BE2C (cell line): ENCODE measurements around the gene NSUN3.
A peak's percentile ranks its signal among the peaks of the same experiment; 100 is the strongest.
"Not testable (repeated sequence)": the region's sequence is repeated elsewhere in the genome, so short reads cannot be mapped to it uniquely, and the experiment has no call there.

Experiments used
- DNase-seq: peaks from one replicate; pipeline ENCODE4 v3.0.0-alpha.2; 2020
- H3K27me3 ChIP-seq: fragments of 250-450 bp; sonication (Bioruptor Pico); 2 replicates; pipeline ENCODE4 v1.5.1; 2020; ENCODE audit warnings: mild to moderate bottlenecking
- H3K36me3 ChIP-seq: fragments of 250-450 bp; sonication (Bioruptor Pico); 2 replicates; pipeline ENCODE4 v1.5.1; 2020; ENCODE audit warnings: mild to moderate bottlenecking
- H3K4me1 ChIP-seq: fragments of 250-450 bp; sonication (Bioruptor Pico); 2 replicates; pipeline ENCODE4 v1.5.1; 2020
- H3K4me3 ChIP-seq: 2 replicates; pipeline ENCODE4 v1.5.1; 2011; ENCODE audit warnings: low read depth, low read length
- H3K9me3 ChIP-seq: fragments of 250-450 bp; sonication (Bioruptor Pico); 2 replicates; pipeline ENCODE4 v1.5.1; 2020
- TF ChIP-seq, protein P1 (sequence below): IDR thresholded peaks from 2 replicates; pipeline ENCODE4 v1.5.1; 2012; ENCODE audit warnings: mild to moderate bottlenecking, low read depth, low read length

The NSUN3 gene

DNA sequence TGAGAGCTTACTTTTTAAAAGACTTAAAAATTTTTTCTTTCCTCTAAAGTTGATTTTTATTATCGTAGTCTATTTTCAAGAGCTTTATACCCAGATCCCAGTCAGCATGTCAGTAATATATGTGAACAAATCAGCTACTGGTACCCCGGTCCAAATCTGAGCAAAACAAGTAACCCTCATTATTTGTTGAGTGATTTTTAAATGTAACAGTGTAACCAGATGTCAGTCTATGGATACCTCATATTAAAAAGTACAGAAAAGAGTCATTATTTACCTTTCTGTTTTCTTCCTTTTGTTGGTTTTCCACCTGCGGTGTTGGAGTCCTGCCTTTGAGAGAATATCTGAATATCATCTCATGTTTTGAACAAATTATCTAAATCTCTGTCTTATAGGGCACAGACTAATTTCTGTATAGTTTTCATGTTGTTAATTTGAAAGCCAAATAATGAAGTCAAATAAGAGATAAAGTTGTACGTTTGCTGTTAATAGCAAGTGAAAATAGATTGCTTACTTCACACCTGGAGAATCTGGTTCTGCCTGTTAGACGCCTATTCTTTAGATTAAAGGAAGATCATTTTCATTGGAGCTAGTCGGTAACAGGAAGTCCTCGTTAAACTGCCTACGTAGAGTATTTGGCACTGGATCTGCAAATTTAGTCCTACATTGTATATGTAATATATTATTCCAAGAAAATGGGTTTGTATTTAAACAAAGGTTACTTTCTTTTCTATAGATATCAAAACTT lies 34.6 kb upstream of the NSUN3 start, which contains the start of gene STX19:
Gene STX19 (minus strand): TSS at position 505 of the 745 bp plus-strand sequence. CDS start 13,328 bp downstream, outside the sequence.
- H3K27me3 ChIP-seq: no peaks in the 10 kb centered on the region
- no peaks in the 10 kb centered on the region for H3K9me3 ChIP-seq
- TF ChIP-seq, protein P1, sequence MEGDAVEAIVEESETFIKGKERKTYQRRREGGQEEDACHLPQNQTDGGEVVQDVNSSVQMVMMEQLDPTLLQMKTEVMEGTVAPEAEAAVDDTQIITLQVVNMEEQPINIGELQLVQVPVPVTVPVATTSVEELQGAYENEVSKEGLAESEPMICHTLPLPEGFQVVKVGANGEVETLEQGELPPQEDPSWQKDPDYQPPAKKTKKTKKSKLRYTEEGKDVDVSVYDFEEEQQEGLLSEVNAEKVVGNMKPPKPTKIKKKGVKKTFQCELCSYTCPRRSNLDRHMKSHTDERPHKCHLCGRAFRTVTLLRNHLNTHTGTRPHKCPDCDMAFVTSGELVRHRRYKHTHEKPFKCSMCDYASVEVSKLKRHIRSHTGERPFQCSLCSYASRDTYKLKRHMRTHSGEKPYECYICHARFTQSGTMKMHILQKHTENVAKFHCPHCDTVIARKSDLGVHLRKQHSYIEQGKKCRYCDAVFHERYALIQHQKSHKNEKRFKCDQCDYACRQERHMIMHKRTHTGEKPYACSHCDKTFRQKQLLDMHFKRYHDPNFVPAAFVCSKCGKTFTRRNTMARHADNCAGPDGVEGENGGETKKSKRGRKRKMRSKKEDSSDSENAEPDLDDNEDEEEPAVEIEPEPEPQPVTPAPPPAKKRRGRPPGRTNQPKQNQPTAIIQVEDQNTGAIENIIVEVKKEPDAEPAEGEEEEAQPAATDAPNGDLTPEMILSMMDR: no peak
- no peaks in the 10 kb centered on the region for H3K36me3 ChIP-seq
- H3K4me1 ChIP-seq: no peaks in the 10 kb centered on the region
- H3K4me3 ChIP-seq: no peak within 1 kb of the TSS
- no peak for DNase-seq

DNA sequence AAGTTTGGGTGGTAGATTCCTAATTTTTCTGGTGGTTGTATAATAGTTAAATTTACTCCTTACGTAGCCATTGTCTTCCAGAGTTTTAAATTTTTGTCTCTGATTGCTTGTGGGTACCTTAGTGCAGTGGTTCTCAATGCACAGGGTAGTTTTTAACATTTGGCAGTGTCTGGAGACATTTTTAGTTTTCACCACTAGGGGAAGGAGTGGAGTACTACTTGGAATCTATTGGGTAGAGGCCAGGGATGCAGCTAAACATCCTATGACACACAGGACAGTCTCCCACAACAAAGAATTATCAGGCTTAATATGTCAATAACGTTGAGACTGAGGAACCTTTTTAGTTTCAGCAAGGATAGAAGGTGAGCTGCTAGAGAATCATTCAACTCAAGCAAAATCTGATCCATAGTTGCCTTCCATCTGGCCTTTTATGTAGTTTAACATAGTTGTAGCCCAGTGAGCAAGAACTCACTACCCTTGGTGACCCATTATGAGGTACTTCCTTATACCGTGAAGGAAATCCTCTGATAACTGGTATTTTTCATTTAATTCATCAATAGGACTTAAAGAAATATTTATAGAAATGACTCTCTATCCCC lies 25.9 kb upstream of the NSUN3 start:
- Histone ChIP-seq H3K9me3 (no peaks in the 10 kb centered on the region), H3K36me3 (no peaks in the 10 kb centered on the region; the same call in 1 of the 2 replicates), H3K4me1 (no peaks in the 10 kb centered on the region), H3K4me3 (no peak overlapping the region), H3K27me3 (no peaks in the 10 kb centered on the region)
- TF ChIP-seq, protein P1: peak; percentile 74
- peak; percentile 15 for DNase-seq

DNA sequence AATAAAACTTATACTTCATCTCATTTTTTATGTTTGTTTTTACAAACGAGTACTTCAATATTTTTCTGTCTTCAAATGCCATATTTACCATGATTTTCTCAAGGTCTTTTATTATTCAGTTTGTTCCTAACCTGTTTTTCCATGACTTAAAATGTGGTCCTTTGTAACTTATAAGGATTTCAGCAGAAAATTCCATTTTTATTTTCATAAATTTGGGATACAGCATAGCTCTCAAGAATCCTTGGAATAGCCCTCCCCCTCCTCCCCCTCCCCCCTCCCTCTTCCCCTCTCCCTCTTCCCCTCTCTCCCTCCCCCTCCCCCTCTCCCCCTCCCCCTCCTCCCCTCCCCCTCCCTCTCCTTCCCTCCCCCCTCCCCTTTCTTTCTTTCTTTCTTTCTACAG lies 19.6 kb upstream of the NSUN3 start:
- Histone ChIP-seq H3K4me1 (no peaks in the 10 kb centered on the region), H3K9me3 (no peaks in the 10 kb centered on the region), H3K27me3 (no peaks in the 10 kb centered on the region), H3K36me3 (no peaks in the 10 kb centered on the region), H3K4me3 (no peak overlapping the region)
- DNase-seq: no peak
- TF ChIP-seq, protein P1: no peak

DNA sequence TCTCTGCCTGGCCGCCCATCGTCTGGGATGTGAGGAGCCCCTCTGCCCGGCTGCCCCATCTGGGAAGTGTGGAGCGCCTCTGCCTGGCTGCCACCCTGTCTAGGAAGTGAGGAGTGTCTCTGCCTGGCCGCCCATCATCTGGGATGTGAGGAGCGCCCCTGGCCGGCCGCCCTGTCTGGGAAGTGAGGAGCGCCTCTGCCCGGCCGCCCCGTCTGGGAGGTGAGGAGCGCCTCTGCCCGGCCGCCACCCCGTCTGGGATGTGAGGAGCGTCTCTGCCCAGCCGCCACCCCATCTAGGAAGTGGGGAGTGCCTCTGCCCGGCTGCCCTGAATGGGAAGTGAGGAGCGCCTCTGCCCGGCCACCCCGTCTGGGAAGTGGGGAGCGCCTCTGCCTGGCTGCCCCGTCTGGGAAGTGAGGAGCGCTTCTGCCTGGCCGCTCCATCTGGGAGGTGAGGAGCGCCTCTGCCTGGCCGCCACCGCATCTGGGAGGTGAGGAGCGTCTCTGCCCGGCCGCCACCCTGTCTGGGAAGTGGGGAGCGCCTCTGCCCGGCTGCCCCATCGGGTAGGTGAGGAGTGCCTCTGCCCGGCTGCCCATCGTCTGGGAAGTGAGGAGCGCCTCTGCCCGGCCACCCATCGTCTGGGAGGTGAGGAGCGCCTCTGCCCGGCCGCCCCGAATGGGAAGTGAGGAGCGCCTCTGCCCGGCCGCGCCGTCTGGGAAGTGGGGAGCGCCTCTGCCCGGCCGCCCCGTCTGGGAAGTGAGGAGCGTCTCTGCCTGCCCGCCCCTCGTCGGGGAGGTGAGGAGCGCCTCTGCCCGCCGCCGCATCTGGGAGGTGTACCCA lies 18.5 kb upstream of the NSUN3 start:
- not testable (repeated sequence) for H3K4me3 ChIP-seq, H3K27me3 ChIP-seq, DNase-seq, H3K36me3 ChIP-seq, H3K9me3 ChIP-seq, H3K4me1 ChIP-seq

DNA sequence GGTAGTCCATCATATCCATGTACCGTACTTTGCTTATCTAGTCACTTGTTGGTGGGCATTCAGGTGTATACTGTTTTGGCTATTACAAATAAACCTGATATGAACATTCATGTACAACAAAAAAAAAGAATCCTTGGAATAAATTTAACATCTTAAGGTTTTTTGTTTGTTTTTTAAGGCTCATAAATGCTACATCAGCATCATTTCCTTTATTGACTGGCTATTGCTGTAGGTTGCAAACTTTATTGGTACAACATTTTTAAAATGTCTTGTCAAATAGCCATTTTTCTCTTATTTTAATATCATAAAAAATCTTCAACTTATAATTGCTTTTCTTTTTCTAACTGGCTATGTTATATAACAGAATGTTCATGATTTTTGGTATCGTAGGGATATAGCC lies 16.3 kb upstream of the NSUN3 start:
- TF ChIP-seq, protein P1: no peak

DNA sequence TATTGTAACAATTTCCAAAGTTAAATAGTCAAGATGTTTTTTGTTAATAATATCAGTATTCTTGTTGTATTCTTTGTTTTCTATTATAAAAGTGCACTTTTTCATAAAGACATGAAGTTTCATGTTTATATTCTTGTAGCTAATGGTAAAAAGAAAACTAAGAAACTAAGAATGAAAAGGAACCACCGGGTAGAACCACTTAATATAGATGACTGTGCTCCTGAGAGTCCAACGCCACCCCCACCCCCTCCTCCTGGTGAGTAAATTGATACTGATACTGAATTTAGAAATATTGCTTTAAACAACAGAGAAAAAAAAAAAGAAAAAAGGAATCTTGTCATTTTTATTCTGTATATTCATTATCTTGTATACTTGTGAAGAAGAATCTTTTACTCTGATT lies 13.6 kb upstream of the NSUN3 start:
- H3K4me3 ChIP-seq: no peak overlapping the region
- no peaks in the 10 kb centered on the region for H3K36me3 ChIP-seq
- no peaks in the 10 kb centered on the region for H3K27me3 ChIP-seq
- TF ChIP-seq, protein P1: no peak
- H3K4me1 ChIP-seq: peaks cover 4% of the 10 kb centered on the region; the same call in 1 of the 2 replicates
- no peak for DNase-seq
- no peaks in the 10 kb centered on the region for H3K9me3 ChIP-seq

More for the DNA sequence above, 16.3 kb upstream of the NSUN3 start:
- Histone ChIP-seq H3K9me3 (no peaks in the 10 kb centered on the region), H3K4me3 (no peak overlapping the region), H3K27me3 (no peaks in the 10 kb centered on the region), H3K36me3 (no peaks in the 10 kb centered on the region), H3K4me1 (peaks cover 4% of the 10 kb centered on the region; the same call in 1 of the 2 replicates)
- no peak for DNase-seq
